SU-DHL-6 (cell line): ENCODE results near the gene ATP7B.

Experiments used
- H2AFZ ChIP-seq: fragments of 200-600 bp; sonication (generic); 2 replicates; pipeline ENCODE4 v1.6.1; 2014; ENCODE audit warnings: low read depth, mild to moderate bottlenecking, moderate library complexity, mixed read lengths, antibody characterized with exemption, low read length; ENCODE audit not compliant: severe bottlenecking
- H3F3A ChIP-seq: fragments of 200-600 bp; shearing (Covaris generic); 2 replicates; pipeline ENCODE4 v1.6.0; 2016; ENCODE audit warnings: antibody characterized with exemption, mild to moderate bottlenecking; ENCODE audit not compliant: insufficient read depth
- H3K27ac ChIP-seq: fragments of 200-600 bp; sonication (generic); 2 replicates; pipeline ENCODE4 v1.5.1; 2016; ENCODE audit warnings: low read depth, mild to moderate bottlenecking, low read length, moderate library complexity, mixed read lengths
- H3K27me3 ChIP-seq: fragments of 200-600 bp; sonication (generic), shearing (Covaris generic); 2 replicates; pipeline ENCODE4 v1.6.0; 2014; ENCODE audit warnings: mild to moderate bottlenecking, low read length
- H3K36me3 ChIP-seq: fragments of 200-600 bp; sonication (generic); 2 replicates; pipeline ENCODE4 v1.6.1; 2014; ENCODE audit warnings: mild to moderate bottlenecking, low read length, mixed read lengths
- H3K4me2 ChIP-seq: fragments of 300-600, 200-600 bp; shearing (Covaris generic), sonication (generic); 2 replicates; pipeline ENCODE4 v1.6.0; 2014; ENCODE audit warnings: low read length, low read depth, mild to moderate bottlenecking; ENCODE audit not compliant: poor library complexity, severe bottlenecking
- H3K4me3 ChIP-seq: fragments of 200-600 bp; sonication (generic); 2 replicates; pipeline ENCODE4 v1.5.1; 2014; ENCODE audit warnings: antibody characterized with exemption, low read length, mild to moderate bottlenecking, mixed read lengths; ENCODE audit not compliant: insufficient read depth, poor library complexity, severe bottlenecking
- H3K79me2 ChIP-seq: fragments of 200-600 bp; sonication (generic); 2 replicates; pipeline ENCODE4 v1.6.1; 2014; ENCODE audit warnings: mild to moderate bottlenecking, low read length, moderate library complexity; ENCODE audit not compliant: insufficient read depth
- H3K9ac ChIP-seq: fragments of 200-600 bp; sonication (generic); 2 replicates; pipeline ENCODE4 v1.7.0; 2014; ENCODE audit warnings: mild to moderate bottlenecking, low read length
- H3K9me2 ChIP-seq: fragments of 200-600 bp; sonication (generic); replicated peaks from 2 replicates; pipeline ENCODE4 v1.6.1; 2014; ENCODE audit warnings: low read length; ENCODE audit not compliant: insufficient read depth
- H3K9me3 ChIP-seq: fragments of 200-600 bp; sonication (generic); 2 replicates; pipeline ENCODE4 v1.6.1; 2014; ENCODE audit warnings: low read length, mixed read lengths; ENCODE audit not compliant: insufficient read depth
- H4K20me1 ChIP-seq: fragments of 200-600 bp; sonication (generic); 2 replicates; pipeline ENCODE4 v1.6.1; 2014; ENCODE audit warnings: low read depth, mild to moderate bottlenecking, antibody characterized with exemption, low read length, moderate library complexity, mixed read lengths
- EZH2phosphoT487 ChIP-seq: fragments of 200-600 bp; sonication (generic), shearing (Covaris generic); conservative IDR thresholded peaks from 2 replicates; pipeline ENCODE4 v1.6.1; 2018; ENCODE audit warnings: mild to moderate bottlenecking, antibody characterized with exemption, low read length, moderate library complexity, mixed read lengths
- TF ChIP-seq, protein P1 (sequence below): fragments of 200-600 bp; sonication (generic); IDR thresholded peaks from one replicate; pipeline ENCODE4 v1.5.1; 2017; ENCODE audit warnings: antibody characterized with exemption, mild to moderate bottlenecking, low read length, moderate library complexity; ENCODE audit not compliant: insufficient read depth, poor library complexity, severe bottlenecking

Gene ATP7B

GRCh38 chr13:51924756-51925544, 86.3 kb downstream of the ATP7B start:
- no peak for TF ChIP-seq EZH2phosphoT487
- TF ChIP-seq, protein P1, sequence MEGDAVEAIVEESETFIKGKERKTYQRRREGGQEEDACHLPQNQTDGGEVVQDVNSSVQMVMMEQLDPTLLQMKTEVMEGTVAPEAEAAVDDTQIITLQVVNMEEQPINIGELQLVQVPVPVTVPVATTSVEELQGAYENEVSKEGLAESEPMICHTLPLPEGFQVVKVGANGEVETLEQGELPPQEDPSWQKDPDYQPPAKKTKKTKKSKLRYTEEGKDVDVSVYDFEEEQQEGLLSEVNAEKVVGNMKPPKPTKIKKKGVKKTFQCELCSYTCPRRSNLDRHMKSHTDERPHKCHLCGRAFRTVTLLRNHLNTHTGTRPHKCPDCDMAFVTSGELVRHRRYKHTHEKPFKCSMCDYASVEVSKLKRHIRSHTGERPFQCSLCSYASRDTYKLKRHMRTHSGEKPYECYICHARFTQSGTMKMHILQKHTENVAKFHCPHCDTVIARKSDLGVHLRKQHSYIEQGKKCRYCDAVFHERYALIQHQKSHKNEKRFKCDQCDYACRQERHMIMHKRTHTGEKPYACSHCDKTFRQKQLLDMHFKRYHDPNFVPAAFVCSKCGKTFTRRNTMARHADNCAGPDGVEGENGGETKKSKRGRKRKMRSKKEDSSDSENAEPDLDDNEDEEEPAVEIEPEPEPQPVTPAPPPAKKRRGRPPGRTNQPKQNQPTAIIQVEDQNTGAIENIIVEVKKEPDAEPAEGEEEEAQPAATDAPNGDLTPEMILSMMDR, result no peak
- H3K36me3 ChIP-seq, result no peaks in the 10 kb centered on the region
- no peak overlapping the region for H3K27ac ChIP-seq
- no peaks in the 10 kb centered on the region for H3K27me3 ChIP-seq
- H3K4me3 ChIP-seq, result no peak overlapping the region
- H3K4me2 ChIP-seq, result no peak overlapping the region
- H4K20me1 ChIP-seq, result no peaks in the 10 kb centered on the region
- H3K79me2 ChIP-seq, result no peaks in the 10 kb centered on the region
- no peak overlapping the region for H3K9ac ChIP-seq
- no peaks in the 10 kb centered on the region for H3F3A ChIP-seq
- no peaks in the 10 kb centered on the region for H3K9me3 ChIP-seq
- no peak overlapping the region for H2AFZ ChIP-seq
- H3K9me2 ChIP-seq, result no peaks in the 10 kb centered on the region

DNA sequence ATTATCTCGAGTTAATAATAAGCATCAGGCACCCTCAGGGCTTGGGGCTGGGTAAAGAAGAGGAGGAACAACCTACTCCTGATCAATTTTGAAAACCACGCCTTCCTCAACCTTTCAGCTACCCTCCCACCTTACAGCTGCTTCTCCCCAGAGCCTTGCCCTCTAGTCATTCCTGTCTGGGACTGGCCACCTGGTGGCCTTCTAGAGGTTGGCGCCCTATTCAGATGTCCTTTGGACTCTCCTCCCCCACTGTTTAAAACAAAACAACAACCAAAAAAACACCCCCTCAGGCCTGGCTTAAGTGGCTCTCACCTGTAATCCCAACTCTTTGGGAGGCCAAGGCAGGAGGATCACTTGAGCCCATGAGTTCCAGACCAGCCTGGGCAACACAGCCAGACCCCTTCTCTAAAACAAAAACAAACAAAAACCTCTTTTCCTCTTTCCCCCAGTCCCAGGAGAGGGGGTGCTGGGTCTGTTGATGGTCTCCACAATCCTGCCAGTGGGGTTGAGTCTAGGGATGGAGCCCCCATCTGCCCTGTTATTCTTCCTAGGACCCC, 87.2 kb downstream of the ATP7B start:
- no peaks in the 10 kb centered on the region for H3K9me3 ChIP-seq
- no peaks in the 10 kb centered on the region for H4K20me1 ChIP-seq
- no peaks in the 10 kb centered on the region for H3K36me3 ChIP-seq
- no peak overlapping the region for H3K27ac ChIP-seq
- H3K9me2 ChIP-seq, result no peaks in the 10 kb centered on the region
- H3K4me2 ChIP-seq, result no peak overlapping the region
- no peaks in the 10 kb centered on the region for H3K79me2 ChIP-seq
- H3K4me3 ChIP-seq, result no peak overlapping the region
- H3F3A ChIP-seq, result no peaks in the 10 kb centered on the region
- H3K9ac ChIP-seq, result no peak overlapping the region
- H2AFZ ChIP-seq, result no peak overlapping the region
- H3K27me3 ChIP-seq, result no peaks in the 10 kb centered on the region
- TF ChIP-seq EZH2phosphoT487, result no peak
- TF ChIP-seq, protein P1, result no peak

DNA sequence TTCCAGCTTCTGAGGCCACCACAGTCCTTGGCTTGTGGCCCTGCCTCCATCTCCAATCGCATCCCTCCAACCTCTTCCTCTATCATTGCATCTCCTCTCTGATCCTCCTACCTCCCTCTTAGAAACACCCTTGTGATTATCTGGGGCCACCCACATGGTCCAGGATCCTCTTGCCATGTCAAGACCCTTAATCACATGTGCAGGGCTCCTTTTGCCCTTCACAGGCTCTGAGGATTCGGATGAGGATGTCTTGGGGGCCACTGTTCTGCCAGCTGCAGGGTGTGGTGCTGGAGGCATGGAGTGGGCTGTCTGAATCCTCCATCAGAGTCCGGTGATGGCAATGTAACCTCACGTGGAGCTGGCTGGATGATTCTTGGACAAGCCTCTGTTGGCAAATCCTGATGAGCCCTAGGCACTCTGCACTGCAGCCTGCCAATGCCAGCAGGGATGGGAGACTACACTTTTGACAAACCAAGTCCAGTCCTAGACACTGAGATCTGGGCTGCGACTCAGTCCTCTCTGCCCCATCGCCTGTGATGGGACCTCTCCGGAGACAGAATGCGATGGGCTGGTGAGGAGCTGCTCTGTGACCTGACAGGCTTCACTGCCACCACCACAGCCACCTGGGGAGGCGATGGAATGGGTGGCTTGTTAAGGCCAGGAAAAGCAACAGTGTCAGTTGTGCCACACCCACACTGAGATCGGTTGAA, 88.3 kb downstream of the ATP7B start:
- Histone ChIP-seq H4K20me1 (no peaks in the 10 kb centered on the region), H3K9me2 (no peaks in the 10 kb centered on the region), H3K4me2 (no peak overlapping the region), H3K79me2 (no peaks in the 10 kb centered on the region), H3K36me3 (no peaks in the 10 kb centered on the region), H3F3A (no peaks in the 10 kb centered on the region), H3K27ac (no peak overlapping the region), H2AFZ (no peak overlapping the region), H3K9ac (no peak overlapping the region), H3K27me3 (no peaks in the 10 kb centered on the region), H3K9me3 (no peaks in the 10 kb centered on the region), H3K4me3 (no peak overlapping the region)
- TF ChIP-seq EZH2phosphoT487, result no peak
